Measurements from ENCODE around the gene RUSC1.
"Not testable (repeated sequence)": the region's sequence is repeated elsewhere in the genome, so short reads cannot be mapped to it uniquely, and the experiment has no call there.

Gene RUSC1

DNA sequence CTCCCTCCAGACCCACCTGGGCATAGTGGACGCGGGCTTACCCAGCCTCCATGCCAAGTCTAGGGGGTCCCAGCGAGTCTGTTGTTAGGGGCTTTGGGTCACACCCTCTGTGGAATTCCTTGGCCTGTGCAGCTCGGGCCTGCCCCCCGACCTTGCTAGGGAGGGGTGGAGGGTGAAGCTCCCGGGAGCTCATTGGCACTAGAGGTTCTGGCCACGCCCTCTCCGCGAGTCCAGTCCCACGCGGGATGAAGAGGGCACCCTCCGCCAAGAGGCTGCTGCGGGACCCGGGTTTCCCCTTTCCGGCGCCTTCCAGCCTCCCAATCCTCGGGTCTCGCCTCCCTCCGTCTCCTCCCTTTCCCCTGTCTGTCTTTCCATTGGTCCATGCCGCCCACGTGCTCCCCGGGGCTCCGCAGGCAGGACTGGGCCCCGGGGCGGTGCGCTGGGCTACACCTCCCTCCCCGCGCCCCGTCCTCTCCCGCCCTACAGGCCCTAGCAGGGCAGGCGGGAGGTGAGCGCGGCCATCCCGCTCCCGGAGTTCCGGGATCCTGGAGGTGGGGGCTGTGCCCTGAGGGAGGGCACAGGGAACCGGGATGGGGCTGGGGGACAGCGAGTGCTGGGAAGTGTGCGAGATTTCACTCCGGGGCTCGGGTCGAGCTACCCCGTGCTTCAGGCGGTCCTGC, 3.5 kb downstream of the RUSC1 start:
- no peaks in the 10 kb centered on the region; the same call in 1 of the 2 replicates for H3K36me3 ChIP-seq (ENCODE audit: insufficient read depth, low read length)
- peaks cover 17% of the 10 kb centered on the region; the same call in 1 of the 2 replicates for H3K4me1 ChIP-seq (ENCODE audit: insufficient read depth, low read length)
- H3K9ac ChIP-seq (ENCODE audit: low read depth, low read length), result peak overlapping the region; percentile 96
- H3K9me3 ChIP-seq (ENCODE audit: control insufficient read depth, insufficient read depth, low read length), result no peaks in the 10 kb centered on the region

GRCh38 chr1:155324717-155325602, 4.3 kb downstream of the RUSC1 start:
- H3K36me3 ChIP-seq (ENCODE audit: insufficient read depth, low read length), result no peaks in the 10 kb centered on the region; the same call in 1 of the 2 replicates
- H3K9me3 ChIP-seq (ENCODE audit: control insufficient read depth, insufficient read depth, low read length), result no peaks in the 10 kb centered on the region

DNA sequence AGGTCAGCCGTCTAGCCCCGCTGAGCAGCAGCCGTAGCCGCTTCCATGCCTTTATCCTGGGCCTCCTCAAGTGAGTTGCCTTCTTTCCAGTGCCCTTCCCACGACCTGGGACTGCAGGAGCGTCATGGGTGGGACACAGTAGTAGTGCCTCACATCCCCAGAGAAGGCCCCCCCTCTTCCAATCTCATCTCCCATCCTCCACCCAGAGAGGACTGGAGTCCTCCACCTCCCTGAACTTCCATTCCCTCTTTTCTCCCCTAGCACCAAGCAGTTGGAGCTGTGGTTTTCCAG, 4.9 kb downstream of the RUSC1 start:
- Histone ChIP-seq H3K4me1 (ENCODE audit: insufficient read depth, low read length) (peaks cover 7% of the 10 kb centered on the region; the same call in 1 of the 2 replicates), H3K9me3 (ENCODE audit: control insufficient read depth, insufficient read depth, low read length) (no peaks in the 10 kb centered on the region), H3K9ac (ENCODE audit: low read depth, low read length) (peak overlapping the region; percentile 96), H3K36me3 (ENCODE audit: insufficient read depth, low read length) (no peaks in the 10 kb centered on the region; the same call in 1 of the 2 replicates)

More at GRCh38 chr1:155324717-155325602, 4.3 kb downstream of the RUSC1 start:
- H3K4me1 ChIP-seq (ENCODE audit: insufficient read depth, low read length), result peaks cover 13% of the 10 kb centered on the region; the same call in 1 of the 2 replicates
- peak overlapping the region; percentile 96 for H3K9ac ChIP-seq (ENCODE audit: low read depth, low read length)

DNA sequence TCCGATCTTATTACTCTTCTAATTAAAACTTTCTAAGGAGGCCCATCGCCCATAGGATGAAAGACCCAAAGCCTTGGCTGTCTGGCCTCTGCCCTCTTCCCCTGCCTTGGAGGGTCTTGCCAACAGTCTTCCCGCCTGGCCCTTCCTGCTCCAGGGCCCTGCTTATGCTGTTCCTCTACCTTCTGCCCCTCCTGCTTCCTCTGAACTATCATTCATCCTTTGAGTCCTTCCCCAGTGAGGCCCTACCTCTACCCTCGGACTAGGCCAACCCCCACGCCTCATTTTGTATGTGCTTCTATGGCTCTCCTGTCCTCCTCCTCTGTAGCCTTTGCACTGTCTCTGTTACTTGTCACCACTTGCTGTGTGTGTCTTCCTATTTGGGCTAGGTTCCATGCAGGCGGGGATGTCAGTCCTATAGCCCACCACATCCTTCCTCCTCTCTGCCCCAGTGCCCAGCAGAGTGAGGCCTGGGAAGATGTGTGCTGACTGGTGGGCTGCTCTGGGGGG, 5.4 kb downstream of the RUSC1 start:
- Histone ChIP-seq H3K9ac (ENCODE audit: low read depth, low read length) (no peak overlapping the region), H3K4me1 (ENCODE audit: insufficient read depth, low read length) (peaks cover 7% of the 10 kb centered on the region; the same call in 1 of the 2 replicates)

DNA sequence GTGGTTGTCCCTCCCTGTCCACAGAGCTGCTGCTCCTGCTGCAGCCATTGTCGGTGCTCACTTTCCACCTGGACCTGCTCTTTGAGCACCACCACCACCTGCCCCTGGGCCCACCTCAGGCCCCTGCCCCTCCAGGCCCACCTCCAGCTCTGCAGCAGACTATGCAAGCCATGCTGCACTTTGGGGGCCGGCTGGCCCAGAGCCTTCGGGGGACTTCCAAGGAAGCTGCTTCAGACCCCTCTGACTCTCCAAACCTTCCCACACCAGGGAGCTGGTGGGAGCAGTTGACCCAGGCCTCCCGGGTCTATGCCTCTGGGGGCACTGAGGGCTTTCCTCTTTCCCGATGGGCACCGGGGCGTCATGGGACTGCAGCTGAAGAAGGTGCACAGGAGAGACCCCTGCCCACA, 5.9 kb downstream of the RUSC1 start:
- no peaks in the 10 kb centered on the region; the same call in 1 of the 2 replicates for H3K36me3 ChIP-seq (ENCODE audit: insufficient read depth, low read length)
- peaks cover 4% of the 10 kb centered on the region; the same call in 1 of the 2 replicates for H3K4me1 ChIP-seq (ENCODE audit: insufficient read depth, low read length)
- H3K9ac ChIP-seq (ENCODE audit: low read depth, low read length), result no peak overlapping the region
- H3K9me3 ChIP-seq (ENCODE audit: control insufficient read depth, insufficient read depth, low read length), result no peaks in the 10 kb centered on the region

More for the DNA sequence above, 5.4 kb downstream of the RUSC1 start:
- H3K9me3 ChIP-seq (ENCODE audit: control insufficient read depth, insufficient read depth, low read length), result no peaks in the 10 kb centered on the region
- no peaks in the 10 kb centered on the region; the same call in 1 of the 2 replicates for H3K36me3 ChIP-seq (ENCODE audit: insufficient read depth, low read length)

GRCh38 chr1:155327981-155328380, 7.3 kb downstream of the RUSC1 start:
- H3K9me3 ChIP-seq (ENCODE audit: control insufficient read depth, insufficient read depth, low read length), result no peaks in the 10 kb centered on the region
- no peak overlapping the region for H3K9ac ChIP-seq (ENCODE audit: low read depth, low read length)
- H3K4me1 ChIP-seq (ENCODE audit: insufficient read depth, low read length), result no peaks in the 10 kb centered on the region
- H3K36me3 ChIP-seq (ENCODE audit: insufficient read depth, low read length), result no peaks in the 10 kb centered on the region; the same call in 1 of the 2 replicates

GRCh38 chr1:155328856-155329255, 8.2 kb downstream of the RUSC1 start:
- not testable (repeated sequence) for H3K9me3 ChIP-seq (ENCODE audit: control insufficient read depth, insufficient read depth, low read length); H3K36me3 ChIP-seq (ENCODE audit: insufficient read depth, low read length); H3K4me1 ChIP-seq (ENCODE audit: insufficient read depth, low read length); H3K9ac ChIP-seq (ENCODE audit: low read depth, low read length)

- Histone ChIP-seq H3K9ac (ENCODE audit: low read depth, low read length) (no peak overlapping the region), H3K9me3 (ENCODE audit: control insufficient read depth, insufficient read depth, low read length) (no peaks in the 10 kb centered on the region), H3K36me3 (ENCODE audit: insufficient read depth, low read length) (no peaks in the 10 kb centered on the region; the same call in 1 of the 2 replicates), H3K4me1 (ENCODE audit: insufficient read depth, low read length) (no peaks in the 10 kb centered on the region)
Observed at GRCh38 chr1:155329980-155330598, 9.4 kb downstream of the RUSC1 start.

GRCh38 chr1:155334962-155335361, 14.3 kb downstream of the RUSC1 start:
- Histone ChIP-seq H3K9ac (ENCODE audit: low read depth, low read length) (no peak overlapping the region), H3K4me1 (ENCODE audit: insufficient read depth, low read length) (no peaks in the 10 kb centered on the region), H3K9me3 (ENCODE audit: control insufficient read depth, insufficient read depth, low read length) (no peaks in the 10 kb centered on the region), H3K36me3 (ENCODE audit: insufficient read depth, low read length) (peaks cover 18% of the 10 kb centered on the region)

DNA sequence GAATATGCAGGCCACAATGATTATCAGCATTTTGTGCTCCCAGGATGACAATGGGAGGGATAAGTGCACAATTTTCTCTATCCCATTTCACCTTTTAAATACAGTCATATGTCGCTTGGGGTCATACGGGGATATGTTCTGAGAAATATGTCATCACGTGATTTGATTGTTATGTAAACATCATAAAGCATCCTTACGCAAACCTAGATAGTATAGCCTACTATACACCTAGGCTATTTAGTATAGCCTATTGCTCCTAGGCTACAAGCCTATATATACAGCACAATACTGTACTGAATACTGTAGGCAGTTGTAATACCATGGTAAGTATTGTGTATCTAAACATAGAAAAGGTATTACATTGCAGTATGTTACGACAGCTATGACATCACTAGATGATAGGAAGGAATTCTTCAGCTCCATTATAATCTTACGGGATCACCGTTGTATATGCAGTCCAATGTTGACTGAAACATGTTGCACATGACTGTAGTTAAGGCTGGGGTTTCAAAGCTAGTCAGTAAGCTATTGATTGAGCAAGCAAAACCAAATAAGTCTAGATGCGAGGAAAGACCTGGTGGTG, 18.9 kb downstream of the RUSC1 start:
- Histone ChIP-seq H3K4me1 (ENCODE audit: insufficient read depth, low read length) (no peaks in the 10 kb centered on the region), H3K36me3 (ENCODE audit: insufficient read depth, low read length) (peaks cover 27% of the 10 kb centered on the region), H3K9ac (ENCODE audit: low read depth, low read length) (no peak overlapping the region), H3K9me3 (ENCODE audit: control insufficient read depth, insufficient read depth, low read length) (no peaks in the 10 kb centered on the region)

GRCh38 chr1:155342842-155343241, 22.1 kb downstream of the RUSC1 start:
- Histone ChIP-seq H3K4me1 (ENCODE audit: insufficient read depth, low read length) (no peaks in the 10 kb centered on the region), H3K9ac (ENCODE audit: low read depth, low read length) (no peak overlapping the region), H3K36me3 (ENCODE audit: insufficient read depth, low read length) (peaks cover 28% of the 10 kb centered on the region), H3K9me3 (ENCODE audit: control insufficient read depth, insufficient read depth, low read length) (no peaks in the 10 kb centered on the region)

DNA sequence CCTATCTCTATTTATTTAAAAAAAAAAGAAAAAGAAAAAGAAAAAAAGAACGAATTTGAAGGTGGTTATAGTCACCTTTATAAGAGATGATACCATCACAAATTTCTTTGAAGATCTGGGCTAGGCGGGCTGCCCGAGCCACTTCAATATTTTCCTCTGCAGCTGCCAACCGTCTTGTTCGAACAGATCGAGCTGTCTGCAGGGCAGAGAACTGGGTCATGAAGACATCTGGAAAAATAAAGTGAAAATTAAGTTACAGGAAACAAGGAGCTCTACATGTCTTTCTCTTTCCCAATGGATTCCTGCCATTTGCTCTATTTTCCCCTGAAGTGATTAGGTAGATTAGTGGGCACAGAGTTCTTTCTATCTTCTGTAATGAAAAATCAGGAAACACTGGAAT, 31.9 kb downstream of the RUSC1 start:
- no peaks in the 10 kb centered on the region for H3K4me1 ChIP-seq (ENCODE audit: insufficient read depth, low read length)
- H3K9ac ChIP-seq (ENCODE audit: low read depth, low read length), result no peak overlapping the region
- peaks cover 22% of the 10 kb centered on the region for H3K36me3 ChIP-seq (ENCODE audit: insufficient read depth, low read length)
- H3K9me3 ChIP-seq (ENCODE audit: control insufficient read depth, insufficient read depth, low read length), result no peaks in the 10 kb centered on the region

DNA sequence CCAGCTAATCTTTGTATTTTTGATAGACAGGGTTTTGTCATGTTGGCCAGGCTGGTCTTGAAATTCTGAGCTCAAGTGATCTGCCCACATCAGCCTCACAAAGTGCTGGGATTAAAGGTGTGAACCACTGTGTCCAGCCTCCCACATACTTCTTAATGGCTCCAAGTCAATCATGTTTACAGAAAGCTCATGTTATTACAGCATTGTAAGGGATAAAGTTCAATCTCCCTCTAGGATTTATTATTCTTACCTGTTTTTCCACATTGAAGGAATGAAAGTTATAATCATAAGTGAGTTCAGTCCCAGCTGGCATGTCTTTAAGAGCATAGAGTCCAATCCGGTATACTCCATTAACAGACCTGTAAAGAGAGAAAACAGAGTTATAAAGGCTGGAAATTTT, 39.4 kb downstream of the RUSC1 start:
- H3K4me1 ChIP-seq (ENCODE audit: insufficient read depth, low read length), result no peaks in the 10 kb centered on the region
- peaks cover 7% of the 10 kb centered on the region; the same call in 1 of the 2 replicates for H3K36me3 ChIP-seq (ENCODE audit: insufficient read depth, low read length)
- no peak overlapping the region for H3K9ac ChIP-seq (ENCODE audit: low read depth, low read length)
- no peaks in the 10 kb centered on the region for H3K9me3 ChIP-seq (ENCODE audit: control insufficient read depth, insufficient read depth, low read length)

GRCh38 chr1:155379180-155379579, 58.5 kb downstream of the RUSC1 start:
- Histone ChIP-seq H3K36me3 (ENCODE audit: insufficient read depth, low read length) (no peaks in the 10 kb centered on the region; the same call in 1 of the 2 replicates), H3K9ac (ENCODE audit: low read depth, low read length) (no peak overlapping the region), H3K9me3 (ENCODE audit: control insufficient read depth, insufficient read depth, low read length) (no peaks in the 10 kb centered on the region), H3K4me1 (ENCODE audit: insufficient read depth, low read length) (no peaks in the 10 kb centered on the region)
